NAMALWA (cell line): Measurements from ENCODE around the gene NOP53.
"Not testable (repeated sequence)": the region's sequence is repeated elsewhere in the genome, so short reads cannot be mapped to it uniquely, and the experiment has no call there.

Experiments used
- DNase-seq: peaks from one replicate; pipeline ENCODE4 v3.0.0-alpha.2; 2015; ENCODE audit warnings: low spot score

NOP53 gene

DNA sequence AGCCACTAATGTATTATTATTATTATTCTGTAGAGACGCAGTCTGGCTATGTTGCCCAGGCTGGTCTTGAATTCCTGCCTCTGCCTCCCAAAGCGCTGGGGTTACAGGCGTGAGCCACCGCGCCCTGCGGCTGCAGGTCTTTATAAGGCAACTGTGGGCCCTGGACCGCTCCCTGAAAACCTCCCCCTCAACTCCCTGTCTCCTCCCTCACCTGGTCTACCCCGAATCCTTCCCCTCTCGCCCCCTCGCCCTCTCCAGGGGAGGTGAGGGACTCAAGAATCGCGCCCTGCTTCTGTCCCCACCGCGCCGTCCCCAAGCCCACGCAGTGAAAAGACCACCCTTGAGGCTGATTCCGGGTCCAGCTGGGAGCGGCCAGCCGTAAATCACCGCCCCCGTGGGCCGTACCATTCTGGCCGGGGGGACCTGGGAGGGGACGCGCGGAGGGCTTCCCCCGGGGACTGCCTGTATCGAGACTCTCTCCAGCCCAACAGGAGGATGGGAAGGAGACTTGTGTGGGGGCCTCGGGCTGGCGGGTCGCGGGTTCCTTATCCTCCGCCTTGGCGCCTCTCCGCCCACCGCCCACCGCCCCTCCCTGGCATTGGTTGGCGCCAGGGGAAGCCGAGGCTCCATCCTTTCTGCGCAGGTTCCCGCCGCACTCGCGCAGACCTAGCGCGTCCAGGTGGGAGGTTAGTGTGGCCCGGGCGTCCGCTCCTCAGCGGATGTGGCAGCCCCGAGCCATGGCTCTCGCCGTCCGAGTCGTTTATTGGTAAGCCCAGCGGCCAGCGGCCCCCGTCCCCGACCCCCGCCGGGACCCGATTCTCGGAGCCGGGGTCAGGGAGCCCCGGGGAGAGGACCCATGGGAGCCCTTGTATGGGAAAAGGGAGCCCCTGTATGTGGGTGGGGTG lies 33.0 kb downstream of the NOP53 start, which contains the start of gene SELENOW:
Gene SELENOW, plus strand, starts transcription at position 655 of the 905 bp plus-strand sequence. Its CDS starts 83 bp downstream, at position 738.
- peak; percentile 43 for DNase-seq

DNA sequence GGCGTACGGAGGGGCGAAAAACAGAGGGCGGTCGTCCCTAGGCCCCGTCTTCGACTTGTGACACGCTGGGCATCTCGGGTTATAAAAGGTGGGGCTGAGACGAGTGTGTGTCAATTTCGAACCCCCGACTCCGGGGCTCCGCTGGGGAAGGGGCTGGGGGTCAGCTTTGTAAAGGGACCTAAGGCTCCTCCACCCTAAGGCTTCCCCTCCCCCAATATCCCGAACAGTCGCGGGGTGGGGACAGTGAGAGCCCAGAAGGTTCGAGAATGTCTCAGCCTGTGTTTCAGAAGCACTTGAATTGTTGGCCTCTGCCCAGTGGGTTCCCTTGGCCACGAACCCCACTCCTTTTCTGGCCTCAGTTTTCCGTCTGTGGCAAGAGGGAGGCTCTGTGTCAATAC lies 33.6 kb downstream of the NOP53 start:
- no peak for DNase-seq

DNA sequence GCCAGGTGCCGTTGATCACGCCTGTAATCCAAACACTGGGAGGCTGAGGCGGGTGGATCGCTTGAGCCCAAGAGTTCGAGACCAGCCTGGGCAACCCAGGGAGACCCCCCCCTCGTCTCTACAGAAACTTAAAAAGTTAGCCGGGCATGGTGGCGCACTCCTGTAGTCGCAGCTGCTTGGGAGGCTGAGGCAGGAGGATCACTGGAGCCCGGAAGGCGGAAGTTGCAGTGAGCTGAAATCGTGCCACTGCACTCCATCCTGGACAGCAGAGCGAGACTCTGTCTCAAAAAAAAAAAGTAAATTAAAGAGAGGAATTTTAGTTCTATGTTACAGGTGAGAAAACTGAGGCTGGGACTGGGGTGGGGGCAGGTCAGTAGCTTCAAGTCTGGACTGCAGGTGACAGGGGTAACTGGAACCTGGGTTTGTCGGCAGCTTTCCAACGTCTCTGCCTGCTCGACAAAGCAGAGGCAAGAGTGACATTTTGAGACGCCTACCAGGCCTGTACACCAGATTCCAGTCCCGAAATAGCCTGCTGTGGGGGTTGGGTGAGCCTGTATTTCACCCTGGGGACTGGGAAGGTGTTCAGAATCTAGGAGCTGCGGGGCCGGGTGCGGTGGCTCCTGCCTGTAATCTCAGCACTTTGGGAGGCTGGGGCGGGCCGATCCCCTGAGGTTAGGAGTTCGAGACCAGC lies 34.3 kb downstream of the NOP53 start:
- DNase-seq = no peak

DNA sequence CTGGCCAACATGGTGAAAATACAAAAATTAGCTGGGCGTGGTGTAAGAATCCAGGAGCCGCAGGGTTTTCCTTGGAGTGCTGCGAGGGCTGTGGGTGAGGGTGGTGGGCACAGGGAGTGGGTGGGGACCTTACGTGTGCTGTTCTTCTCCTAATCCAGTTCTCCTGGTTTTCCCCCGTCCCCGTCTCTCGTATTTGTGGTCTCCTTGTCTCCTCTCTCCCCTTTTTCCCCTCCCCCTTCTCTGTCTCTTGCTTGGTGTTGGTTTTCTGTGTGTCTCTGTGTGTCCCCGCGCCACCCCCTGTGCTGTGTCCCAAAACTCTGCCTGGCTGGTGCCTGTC lies 34.8 kb downstream of the NOP53 start:
- DNase-seq = no peak

DNA sequence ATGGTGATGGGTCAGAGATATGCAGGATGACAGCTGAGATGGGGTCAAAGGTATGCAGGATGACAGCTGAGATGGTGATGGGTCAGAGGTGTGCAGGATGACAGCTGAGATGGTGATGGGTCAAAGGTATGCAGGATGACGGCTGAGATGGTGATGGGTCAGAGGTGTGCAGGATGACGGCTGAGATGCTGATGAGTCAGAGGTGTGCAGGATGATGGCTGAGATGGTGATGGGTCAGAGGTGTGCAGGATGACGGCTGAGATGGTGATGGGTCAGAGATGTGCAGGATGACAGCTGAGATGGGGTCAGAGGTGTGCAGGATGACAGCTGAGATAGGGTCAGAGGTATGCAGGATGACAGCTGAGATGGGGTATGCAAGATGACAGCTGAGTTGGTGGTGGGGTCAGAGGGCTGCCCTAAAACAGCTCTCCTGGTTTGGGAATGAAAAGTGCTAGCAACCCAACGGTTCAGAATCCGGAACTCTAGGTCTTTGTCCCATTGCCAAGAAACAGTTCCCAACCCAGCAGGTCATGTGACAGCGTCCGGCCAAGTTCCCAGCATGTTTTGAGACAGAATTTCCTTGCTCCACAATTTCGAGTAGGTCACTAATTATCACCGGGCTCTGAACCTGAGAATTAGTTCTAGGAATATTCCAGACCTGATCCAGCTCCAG lies 36.4 kb downstream of the NOP53 start:
- DNase-seq = no peak

DNA sequence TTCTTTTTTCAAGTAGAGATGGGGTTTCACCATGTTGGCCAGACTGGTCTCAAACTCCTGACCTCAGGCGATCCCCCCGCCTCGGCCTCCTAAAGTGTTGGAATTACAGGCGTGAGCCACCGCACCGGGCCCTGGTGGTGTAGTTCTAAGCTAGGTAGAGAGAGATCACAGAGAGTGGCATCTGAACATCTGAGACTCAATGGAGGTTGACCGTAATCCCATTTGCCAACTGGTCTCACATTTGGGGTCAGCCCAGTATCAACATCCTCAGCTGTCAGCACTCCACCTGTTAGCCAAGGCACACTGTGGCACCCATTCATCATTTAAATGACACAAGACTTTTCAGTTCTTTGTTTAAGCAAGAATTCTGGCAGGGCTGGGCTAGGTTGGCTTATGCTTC lies 41.2 kb downstream of the NOP53 start:
- DNase-seq = no peak

DNA sequence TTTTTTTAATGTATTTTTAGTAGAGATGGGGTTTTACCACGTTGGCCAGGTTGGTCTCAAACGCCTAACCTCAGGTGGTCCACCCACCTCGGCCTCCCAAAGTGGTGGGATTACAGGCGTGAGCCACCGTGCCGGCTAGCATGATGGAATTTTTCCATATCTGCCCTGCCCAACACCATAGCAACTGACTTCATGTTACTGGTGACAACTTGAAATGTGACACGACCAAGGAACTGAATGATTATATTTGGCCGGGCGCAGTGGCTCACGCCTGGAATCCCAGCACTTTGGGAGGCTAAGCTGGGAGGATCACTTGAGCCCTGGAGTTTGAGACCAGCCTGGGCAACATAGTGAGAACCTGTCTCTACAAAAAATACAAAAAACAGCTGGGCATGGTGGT lies 42.0 kb downstream of the NOP53 start:
- DNase-seq = not testable (repeated sequence)

DNA sequence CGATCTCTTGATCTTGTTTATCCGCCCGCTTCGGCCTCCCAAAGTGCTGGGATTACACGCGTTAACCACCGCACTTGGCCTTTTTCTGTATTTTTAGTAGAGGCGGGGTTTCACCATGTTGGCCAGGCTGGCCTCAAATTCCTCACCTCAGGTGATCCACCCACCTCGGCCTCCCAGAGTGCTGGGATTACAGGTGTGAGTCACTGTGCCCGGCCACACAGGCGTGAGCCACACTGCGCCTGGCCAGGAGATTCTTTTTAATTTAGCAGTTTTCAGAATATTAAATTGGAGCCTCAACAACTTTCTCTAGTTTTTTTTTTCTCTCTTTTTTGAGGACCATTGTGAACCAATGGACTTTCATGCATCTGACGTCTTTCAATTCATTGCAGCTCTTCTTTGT lies 44.5 kb downstream of the NOP53 start:
- DNase-seq = not testable (repeated sequence)

DNA sequence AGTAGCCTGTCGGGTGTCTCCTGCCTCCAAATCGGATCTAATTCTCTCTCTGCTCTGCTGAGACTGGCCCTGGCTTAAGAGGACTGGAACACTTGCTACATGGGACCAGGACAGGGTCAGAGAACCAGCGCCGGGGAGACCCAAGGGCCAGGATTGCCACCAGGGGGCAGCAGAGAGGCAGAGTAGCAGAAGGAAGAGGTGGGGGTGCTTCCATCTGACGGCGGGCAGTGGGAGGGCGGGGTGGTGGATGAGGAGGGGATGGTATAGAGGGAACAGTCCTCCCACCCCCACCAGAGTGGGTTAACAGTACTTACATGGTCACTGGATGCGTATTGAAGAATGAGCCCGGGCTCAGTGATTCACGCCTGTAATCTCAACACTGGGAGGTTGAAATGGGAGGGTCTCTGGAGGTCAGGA lies 45.1 kb downstream of the NOP53 start:
- peak; percentile 81 for DNase-seq

DNA sequence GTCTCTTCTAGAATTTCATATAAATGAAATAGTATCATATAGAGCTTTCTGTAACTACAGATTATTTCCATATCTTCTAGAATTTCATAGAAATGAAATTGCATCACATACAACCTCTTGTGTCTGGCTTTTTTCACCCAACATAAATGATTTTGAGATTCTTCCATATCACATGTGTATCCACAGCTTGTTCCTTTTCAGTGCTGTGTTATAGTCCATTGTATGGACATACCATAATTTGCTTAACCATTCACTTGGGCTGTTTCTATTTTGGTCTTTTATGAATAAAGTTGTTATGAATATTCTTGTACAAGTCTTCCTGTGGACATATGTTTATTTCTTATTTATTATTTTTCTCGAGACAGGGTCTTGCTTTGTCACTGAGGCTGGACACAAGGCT lies 47.3 kb downstream of the NOP53 start:
- no peak for DNase-seq

DNA sequence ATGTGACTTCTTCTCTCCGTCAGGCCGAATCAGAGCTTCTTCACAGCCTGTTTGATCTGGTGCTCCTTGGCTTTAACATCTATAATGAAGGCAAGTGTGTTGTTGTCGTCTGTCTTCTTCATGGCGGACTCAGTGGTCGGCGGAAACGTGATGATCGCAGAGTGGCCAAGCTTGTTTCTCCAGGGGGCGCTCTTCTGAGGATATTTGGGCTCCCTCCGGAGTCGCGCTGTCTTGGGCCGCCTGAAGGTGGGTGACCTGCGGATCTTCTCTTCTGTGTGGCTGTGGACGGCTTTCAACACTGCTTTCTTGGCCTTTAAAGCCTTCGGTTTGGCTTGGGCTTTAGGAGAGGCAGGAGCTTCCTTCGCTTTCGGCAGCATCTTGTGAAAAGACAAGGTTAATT lies 49.2 kb downstream of the NOP53 start:
- DNase-seq = no peak

DNA sequence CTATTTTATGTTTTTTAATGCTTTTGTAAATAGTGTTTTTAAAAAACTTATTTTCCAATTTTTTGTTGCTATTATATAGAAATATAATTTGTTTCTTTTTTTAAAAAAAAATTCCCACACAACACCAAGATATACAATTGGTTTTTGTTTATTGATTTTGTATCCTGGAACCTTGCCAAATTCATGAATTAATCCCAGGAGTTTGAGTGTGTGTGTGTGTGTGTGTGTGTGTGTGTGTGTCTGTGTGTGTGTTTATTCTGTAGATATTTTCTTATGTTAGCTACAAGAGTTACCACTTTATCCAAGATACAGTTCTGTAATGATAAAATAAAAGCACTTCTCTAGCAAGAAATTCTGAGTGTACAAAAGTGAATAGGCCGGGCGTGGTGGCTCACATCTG lies 51.4 kb downstream of the NOP53 start:
- no peak for DNase-seq

DNA sequence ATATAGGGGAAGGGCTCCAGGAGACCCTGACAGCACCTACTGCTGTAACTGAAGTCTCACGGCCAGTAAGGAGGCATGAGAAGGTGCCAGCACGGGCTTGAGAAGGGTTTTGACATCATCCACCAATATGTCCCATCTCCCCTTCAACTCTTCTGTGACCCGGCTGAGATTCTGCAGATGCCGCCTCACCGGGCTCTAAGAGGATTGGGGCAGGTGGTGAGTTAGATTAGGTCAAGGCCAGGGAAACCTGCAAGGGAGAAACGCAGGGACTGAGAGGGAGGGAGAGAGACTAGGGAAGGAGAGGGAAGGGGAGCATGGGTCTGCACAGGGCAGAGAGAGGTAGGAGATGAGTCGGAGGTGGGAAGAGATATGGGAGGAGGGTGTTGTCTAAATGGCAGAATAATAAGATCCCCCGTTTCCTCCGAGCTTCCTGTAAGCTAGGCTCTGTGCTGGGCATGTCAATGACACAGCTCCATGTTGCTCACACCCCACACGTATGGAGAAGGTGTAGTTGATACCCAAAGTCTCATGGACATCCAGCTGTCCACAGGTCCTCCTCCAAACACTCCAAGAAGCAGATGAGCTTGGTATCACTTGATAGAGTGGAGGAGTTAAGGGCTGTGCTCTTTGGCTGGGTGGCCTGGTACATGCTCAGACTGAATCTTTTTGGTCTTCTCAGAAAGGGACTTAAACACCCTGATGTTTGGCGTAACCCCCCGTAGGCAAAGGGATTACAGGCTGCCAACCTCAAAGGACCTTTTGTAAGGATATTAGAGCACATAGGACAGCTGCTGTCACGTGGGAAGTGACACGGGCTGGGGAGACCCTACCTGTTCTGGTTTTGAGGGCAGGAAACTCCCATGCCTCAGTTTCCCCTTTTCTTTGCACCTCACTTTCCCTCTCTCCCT lies 52.9 kb downstream of the NOP53 start:
- no peak for DNase-seq

DNA sequence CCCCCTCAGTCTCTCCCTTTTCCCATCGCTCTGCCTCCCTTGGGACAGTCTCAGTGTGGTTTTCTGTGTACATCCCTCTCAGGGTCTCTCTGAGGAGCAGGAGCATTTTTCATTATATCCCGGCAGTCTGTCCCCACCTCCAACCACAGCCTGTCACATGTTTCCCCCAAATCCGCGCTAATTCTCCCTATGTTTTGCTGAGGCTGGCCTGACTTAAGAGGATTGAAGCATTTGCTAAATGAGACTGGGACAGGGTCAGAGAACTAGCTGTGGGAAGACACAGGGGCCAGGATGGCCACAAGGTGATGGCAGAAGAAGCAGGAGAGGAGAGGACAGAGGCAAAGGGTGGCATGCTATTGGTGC lies 53.5 kb downstream of the NOP53 start:
- no peak for DNase-seq

DNA sequence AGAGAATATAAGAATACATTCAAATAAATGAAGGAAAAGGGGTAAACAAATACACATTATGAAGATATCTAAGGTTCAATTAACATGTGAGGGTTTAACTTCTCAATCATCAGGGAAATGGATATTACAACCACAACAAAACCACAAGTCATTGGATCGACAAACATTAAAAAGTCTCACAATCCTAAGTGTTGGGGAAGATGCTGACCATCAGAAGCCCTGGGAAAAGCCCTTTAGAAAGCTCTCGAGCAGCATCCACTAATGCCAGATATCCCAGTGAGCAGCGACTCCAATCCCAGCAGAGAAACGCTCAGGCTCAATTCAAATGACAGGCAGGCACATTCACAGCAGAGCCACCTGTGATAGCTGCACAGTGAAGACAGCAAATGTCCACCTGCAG lies 55.9 kb downstream of the NOP53 start:
- DNase-seq = no peak

DNA sequence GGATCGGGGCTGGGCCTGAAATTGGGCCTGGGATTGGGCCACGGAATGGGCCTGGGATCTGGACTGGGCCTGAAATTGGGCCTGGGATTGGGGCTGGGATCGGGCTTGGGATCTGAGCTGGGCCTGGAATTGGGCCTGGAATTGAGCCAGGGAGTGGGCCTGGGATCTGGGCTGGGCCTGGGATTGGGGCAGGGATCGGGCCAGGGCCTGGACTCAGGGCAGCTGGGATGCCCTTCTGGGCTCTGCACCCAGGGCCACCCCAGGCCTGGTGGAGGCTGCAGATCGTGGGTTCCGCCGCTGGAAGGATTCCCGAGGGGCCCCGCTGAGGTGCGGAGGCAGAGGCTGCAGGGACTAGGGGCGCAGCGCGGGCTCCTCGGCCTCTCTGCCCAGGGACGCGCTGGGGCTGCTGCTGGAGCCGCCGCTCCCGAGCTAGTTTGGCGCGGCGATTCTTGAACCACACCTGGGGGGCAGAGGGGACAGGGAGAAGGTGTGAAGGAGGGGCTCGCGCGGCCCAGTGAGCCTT lies 57.2 kb downstream of the NOP53 start:
- DNase-seq = no peak

DNA sequence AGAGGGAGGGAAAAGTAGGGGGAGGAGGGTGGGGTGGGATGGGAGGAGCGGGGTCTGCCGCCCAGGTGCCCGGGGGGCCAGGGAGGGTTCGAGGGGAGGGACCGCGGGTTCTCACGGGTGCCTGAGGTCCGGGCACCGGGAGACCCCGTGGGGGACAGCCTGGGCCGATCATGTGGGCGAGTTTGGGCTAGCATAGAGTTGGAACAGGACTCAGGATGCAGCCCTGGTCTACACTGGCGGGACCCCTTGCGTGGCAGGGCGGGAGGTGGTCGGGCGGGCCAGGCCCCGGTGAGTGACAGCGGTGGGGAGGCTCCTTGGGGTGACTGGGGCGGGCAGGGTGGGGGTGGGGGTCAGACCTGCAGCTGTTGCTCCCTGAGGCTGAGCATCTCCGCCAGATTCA lies 57.8 kb downstream of the NOP53 start:
- not testable (repeated sequence) for DNase-seq

DNA sequence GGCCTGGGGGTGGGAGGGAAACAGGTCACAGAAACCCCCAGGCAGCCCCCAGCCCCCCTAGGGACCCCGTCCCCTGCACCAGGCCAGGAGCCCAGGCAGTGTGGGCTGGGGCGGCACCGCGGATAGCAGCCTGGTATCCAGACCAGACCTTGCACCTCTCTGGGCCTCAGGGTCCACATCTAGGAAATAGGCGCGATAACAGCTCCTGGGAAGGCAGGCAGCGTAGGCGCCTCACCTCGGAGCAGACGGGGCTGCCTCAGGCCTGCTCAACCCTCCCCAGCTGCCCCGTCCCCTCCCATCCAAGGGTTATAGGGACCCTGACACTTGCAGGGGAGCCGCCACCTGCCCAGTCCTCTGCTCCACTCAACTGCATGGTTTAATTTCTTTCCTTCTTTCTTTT lies 58.3 kb downstream of the NOP53 start:
- DNase-seq = not testable (repeated sequence)

DNA sequence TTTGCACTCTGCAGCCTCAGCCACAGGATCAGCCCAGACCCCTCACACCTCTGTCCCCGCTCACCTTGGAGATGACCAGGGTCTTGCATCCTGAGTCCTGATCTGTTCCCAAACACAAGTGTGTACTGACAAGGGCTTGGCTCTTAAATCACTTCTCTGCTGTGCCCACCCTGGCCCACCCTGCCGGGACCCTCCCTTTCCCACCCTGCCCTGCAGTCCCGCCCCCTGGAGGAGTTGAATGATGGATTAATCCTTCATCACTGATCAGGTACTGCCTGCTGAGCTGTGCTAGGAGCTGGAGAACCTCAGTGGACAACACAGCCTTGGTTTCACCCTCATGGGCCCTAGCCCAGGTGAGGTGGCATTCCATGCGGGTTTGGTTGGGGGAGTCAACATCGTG lies 59.1 kb downstream of the NOP53 start, which contains the start of gene TPRX1:
Gene TPRX1, minus strand, starts transcription at position 101 of the 400 bp plus-strand sequence. Its CDS starts 12 bp downstream, at position 89.
- not testable (repeated sequence) for DNase-seq

DNA sequence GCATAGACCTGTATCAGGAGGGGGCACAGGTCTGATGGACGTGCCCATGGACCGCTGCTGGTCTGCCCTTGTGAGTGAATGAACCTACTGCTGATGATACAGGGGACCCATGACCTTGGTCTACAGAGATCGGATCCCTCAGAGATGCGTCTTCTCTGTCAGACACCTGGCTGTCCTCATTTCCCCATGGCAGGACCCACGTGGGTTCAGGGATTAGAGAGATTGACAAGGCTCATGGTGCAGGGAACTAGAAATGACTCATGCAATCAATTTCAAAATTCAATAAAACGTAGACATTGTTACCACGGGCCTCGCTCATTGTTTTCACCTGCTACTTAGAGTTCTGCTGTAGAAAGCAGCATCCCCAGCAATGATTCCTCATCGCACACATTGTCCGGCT lies 60.0 kb downstream of the NOP53 start:
- no peak for DNase-seq

DNA sequence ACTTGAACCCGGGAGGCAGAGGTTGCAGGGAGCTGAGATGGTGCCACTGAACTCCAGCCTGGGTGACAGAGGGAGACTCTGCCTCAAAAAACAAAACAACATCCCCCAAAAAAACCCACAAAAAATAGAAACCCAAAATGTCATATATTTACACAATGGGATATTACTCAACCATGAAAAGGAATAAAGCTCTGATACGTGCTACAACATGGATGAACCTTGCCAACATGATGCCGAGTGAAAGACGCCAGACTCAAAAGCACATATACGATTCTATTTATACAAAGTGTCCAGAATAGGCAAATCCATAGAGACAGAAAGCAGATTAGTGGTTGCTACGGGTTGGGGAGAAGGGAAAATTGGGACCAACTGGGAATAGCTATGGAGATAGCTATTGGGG lies 61.1 kb downstream of the NOP53 start:
- no peak for DNase-seq
